ENCODE data around the gene RPL13. TPM values are rescaled to one million over a fixed set of nuclear protein-coding genes. Genes with fewer than 3 reads are reported as not detected.

RPL13 gene
- total RNA-seq, 3 donors from 2014 or later (not counting 1 experiment from before 2014, with no cell fraction given), result 1,286 to 1,549 (median 1,294) TPM

DNA sequence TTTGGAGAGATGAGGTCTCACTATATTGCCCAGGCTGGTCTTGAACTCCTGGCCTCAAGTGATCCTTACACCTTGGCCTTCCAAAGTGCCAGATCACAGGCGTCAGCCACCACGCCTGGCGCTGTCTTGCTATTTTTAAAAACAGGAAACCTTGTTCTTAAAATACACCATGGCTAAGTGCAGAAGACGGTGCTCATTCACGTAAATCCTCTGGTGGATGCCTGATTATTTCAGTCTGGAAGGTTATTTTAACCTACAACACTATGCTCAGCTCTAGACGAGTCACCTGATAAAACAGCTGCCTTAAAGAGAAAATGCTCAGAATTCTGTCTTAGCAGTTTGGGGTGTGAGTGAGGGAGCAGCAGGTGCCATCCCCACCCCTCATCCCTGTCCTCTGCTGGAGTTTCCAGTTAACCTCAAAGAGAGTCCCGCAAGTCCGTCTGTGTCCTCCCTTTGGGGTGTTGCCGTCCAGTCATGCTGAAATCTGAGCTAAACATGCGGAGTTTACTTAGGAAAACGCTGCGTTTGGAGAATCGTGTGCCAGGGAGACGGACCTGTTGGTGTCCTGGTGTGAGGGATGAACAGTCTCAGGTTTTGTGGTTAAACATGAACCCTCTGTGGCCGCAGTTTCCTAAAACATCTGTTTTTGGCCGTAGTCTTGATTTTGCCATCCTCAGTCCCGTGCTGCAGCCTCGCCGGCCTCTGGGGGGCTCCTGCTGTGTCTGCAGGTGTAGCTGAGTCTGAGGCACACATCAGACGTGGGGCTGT is 35.2 kb upstream of the RPL13 start:
- no peak overlapping the region for H3K27ac Mint-ChIP-seq
- H3K27ac ChIP-seq (ENCODE audit: low read length), result no peak overlapping the region

DNA sequence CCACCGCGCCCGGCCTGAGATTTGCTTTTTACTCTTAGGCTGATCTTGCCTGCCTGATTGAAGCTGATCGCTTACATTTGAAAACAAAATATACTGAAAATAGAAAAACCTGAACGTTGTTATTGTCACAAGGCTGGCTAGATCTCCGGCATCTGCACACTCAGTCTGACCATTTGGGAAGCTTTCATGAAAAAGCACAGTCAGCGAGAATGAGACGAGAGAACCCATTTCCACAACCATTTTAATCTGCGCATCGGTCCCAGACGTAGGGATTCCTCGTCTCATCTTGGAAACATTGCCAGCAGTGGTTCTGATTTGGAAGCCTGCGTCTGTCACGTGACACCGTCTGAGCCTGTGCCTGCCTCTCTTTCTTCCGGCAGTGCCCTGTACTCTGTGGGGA is 31.4 kb upstream of the RPL13 start:
- Histone ChIP-seq H3K9me3 (ENCODE audit: control insufficient read depth, insufficient read depth, low read length) (no peaks in the 10 kb centered on the region), H3K36me3 (ENCODE audit: control insufficient read depth, insufficient read depth, low read length) (peaks cover 69% of the 10 kb centered on the region), H3K27ac (ENCODE audit: low read length) (no peak overlapping the region), H3K27me3 (ENCODE audit: control insufficient read depth, insufficient read depth, low read length) (no peaks in the 10 kb centered on the region), H3K4me1 (ENCODE audit: control insufficient read depth, insufficient read depth, low read length) (peaks cover 12% of the 10 kb centered on the region), H3K4me3 (ENCODE audit: low read length) (no peak overlapping the region)
- Mint-ChIP-seq H3K9me3 (no peaks in the 10 kb centered on the region), H3K4me3 (no peak overlapping the region), H3K4me1 (peaks cover 2 to 4% of the 10 kb centered on the region in 2 donors), H3K27me3 (ENCODE audit: low read depth in 2 of 2) (no peaks in the 10 kb centered on the region), H3K27ac (no peak overlapping the region), H3K36me3 (no peaks in the 10 kb centered on the region)
- DNase-seq (no peak), ATAC-seq (no peak)
- 88% methylated on average over 16 of the region's 16 CpGs for WGBS (ENCODE audit: insufficient coverage)
- intact Hi-C loops (cut with micrococcal nuclease), result no loop called here
- TF ChIP-seq, protein P1, sequence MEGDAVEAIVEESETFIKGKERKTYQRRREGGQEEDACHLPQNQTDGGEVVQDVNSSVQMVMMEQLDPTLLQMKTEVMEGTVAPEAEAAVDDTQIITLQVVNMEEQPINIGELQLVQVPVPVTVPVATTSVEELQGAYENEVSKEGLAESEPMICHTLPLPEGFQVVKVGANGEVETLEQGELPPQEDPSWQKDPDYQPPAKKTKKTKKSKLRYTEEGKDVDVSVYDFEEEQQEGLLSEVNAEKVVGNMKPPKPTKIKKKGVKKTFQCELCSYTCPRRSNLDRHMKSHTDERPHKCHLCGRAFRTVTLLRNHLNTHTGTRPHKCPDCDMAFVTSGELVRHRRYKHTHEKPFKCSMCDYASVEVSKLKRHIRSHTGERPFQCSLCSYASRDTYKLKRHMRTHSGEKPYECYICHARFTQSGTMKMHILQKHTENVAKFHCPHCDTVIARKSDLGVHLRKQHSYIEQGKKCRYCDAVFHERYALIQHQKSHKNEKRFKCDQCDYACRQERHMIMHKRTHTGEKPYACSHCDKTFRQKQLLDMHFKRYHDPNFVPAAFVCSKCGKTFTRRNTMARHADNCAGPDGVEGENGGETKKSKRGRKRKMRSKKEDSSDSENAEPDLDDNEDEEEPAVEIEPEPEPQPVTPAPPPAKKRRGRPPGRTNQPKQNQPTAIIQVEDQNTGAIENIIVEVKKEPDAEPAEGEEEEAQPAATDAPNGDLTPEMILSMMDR (IDR thresholded peaks at IDR 0.05), result no peak

More for the DNA sequence above, 35.2 kb upstream of the RPL13 start:
- ATAC-seq (no peak), DNase-seq (no peak)
- TF ChIP-seq, protein P1 (IDR thresholded peaks at IDR 0.05), result no peak
- Mint-ChIP-seq H3K4me1 (no peaks in the 10 kb centered on the region), H3K27me3 (ENCODE audit: low read depth in 2 of 2) (no peaks in the 10 kb centered on the region), H3K9me3 (no peaks in the 10 kb centered on the region), H3K36me3 (peaks cover 6% of the 10 kb centered on the region), H3K4me3 (no peak overlapping the region)
- peaks cover 66% of the 10 kb centered on the region for H3K36me3 ChIP-seq (ENCODE audit: control insufficient read depth, insufficient read depth, low read length)
- WGBS (ENCODE audit: insufficient coverage), result 57% methylated on average over 19 of the region's 20 CpGs
- H3K27me3 ChIP-seq (ENCODE audit: control insufficient read depth, insufficient read depth, low read length), result no peaks in the 10 kb centered on the region
- no peak overlapping the region for H3K4me3 ChIP-seq (ENCODE audit: low read length)
- intact Hi-C loops (cut with micrococcal nuclease), result no loop called here
- no peaks in the 10 kb centered on the region for H3K9me3 ChIP-seq (ENCODE audit: control insufficient read depth, insufficient read depth, low read length)
- peaks cover 4% of the 10 kb centered on the region for H3K4me1 ChIP-seq (ENCODE audit: control insufficient read depth, insufficient read depth, low read length)

DNA sequence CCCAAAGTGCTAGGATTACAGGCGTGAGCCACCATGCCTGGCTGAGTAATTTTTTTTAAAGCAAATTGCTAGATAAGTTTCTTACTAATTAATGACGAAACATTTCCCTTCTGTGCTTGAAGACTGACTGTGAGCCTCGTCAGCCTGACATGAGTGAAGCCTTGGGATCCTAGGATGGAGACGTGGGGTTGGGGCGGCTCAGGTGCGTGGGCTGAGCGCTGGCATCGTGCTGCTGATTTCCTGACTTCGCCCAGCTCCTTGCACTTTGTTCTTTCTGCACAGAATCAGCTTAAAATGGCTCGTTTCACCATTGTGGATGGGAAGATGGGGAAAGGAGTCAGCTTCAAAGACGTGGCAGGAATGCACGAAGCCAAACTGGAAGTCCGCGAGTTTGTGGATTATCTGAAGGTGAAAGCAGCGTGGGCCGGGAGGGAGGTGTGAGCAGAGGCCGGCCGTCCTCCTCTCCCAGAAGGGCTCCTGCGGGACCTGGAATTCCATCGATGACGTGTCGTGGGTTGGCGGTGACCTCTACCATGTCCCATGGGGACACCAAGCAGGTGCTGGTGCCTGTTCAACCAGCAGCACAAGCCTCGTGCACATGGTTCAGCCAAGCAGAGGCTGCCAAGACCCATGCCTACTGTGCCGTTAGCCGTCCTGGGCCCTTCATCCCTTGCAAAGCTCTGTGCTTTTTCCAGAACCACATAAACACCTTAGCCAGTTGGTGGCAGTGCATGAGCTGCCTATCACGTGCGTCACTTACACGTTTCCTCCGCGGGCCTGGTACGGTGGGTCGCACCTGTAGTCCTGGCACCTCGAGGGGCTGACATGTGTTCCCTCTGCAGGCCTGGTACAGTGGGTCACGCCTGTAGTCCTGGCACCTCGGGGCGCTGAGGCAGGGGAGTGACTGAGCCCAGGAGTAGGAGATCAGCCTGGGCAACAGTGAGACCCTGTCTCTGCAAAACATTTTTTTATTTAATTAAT is 29.8 kb upstream of the RPL13 start:
- no peaks in the 10 kb centered on the region for H3K9me3 Mint-ChIP-seq
- H3K9me3 ChIP-seq (ENCODE audit: control insufficient read depth, insufficient read depth, low read length), result no peaks in the 10 kb centered on the region
- H3K36me3 Mint-ChIP-seq, result no peaks in the 10 kb centered on the region
- ATAC-seq (no peak), DNase-seq (no peak)
- no peak overlapping the region for H3K4me3 ChIP-seq (ENCODE audit: low read length)
- H3K36me3 ChIP-seq (ENCODE audit: control insufficient read depth, insufficient read depth, low read length), result peaks cover 65% of the 10 kb centered on the region
- TF ChIP-seq, protein P1 (IDR thresholded peaks at IDR 0.05), result no peak
- H3K27me3 Mint-ChIP-seq (ENCODE audit: low read depth in 2 of 2), result no peaks in the 10 kb centered on the region
- no peaks in the 10 kb centered on the region for H3K27me3 ChIP-seq (ENCODE audit: control insufficient read depth, insufficient read depth, low read length)
- peaks cover 22% of the 10 kb centered on the region for H3K4me1 ChIP-seq (ENCODE audit: control insufficient read depth, insufficient read depth, low read length)
- 96% methylated on average over 37 of the region's 37 CpGs for WGBS (ENCODE audit: insufficient coverage)
- H3K4me1 Mint-ChIP-seq, result peaks cover 13 to 14% of the 10 kb centered on the region in 2 donors
- intact Hi-C loops (cut with micrococcal nuclease), result no loop called here
- no peak overlapping the region for H3K27ac Mint-ChIP-seq
- H3K4me3 Mint-ChIP-seq, result no peak overlapping the region
- H3K27ac ChIP-seq (ENCODE audit: low read length), result no peak overlapping the region

Data from natural killer cell (primary cell).